ENCODE data around the gene ERMN.

- TF ChIP-seq CTCF (IDR thresholded peaks at IDR 0.05; ENCODE audit: borderline replicate concordance, extremely low read depth, low read length, poor library complexity, severe bottlenecking) (no peak), EZH2 (IDR thresholded peaks at IDR 0.05; ENCODE audit: borderline replicate concordance, low read depth, low read length, severe bottlenecking) (no peak)
Measured at GRCh38 chr2:157364257-157364974, 38.8 kb upstream of the ERMN start.
